GM12878 (cell line): ENCODE data around the gene DIP2B. TPM values are rescaled to one million over a fixed set of nuclear protein-coding genes. Genes with fewer than 3 reads are reported as not detected.

Experiments
- ATAC-seq: fragments of 200-7000 bp; cut with Tn5 transposase; 3 replicates; pipeline ENCODE4 v1.9.1; 2020; ENCODE audit warnings: mild to moderate bottlenecking, moderate library complexity
- BruUV-seq: library from RNA; stranded (reverse); fragments of 400-500 nt; replicated peaks from 2 replicates; lab custom pipeline; 2021; lab: Mats Ljungman, UMichigan
- CTCF ChIA-PET: fragments of 300-600 bp; sonication (Branson Sonifier 250); formaldehyde crosslinking; extraction: SDS; loops from one replicate; lab custom pipeline; 2021; ENCODE audit warnings: inconsistent platforms; lab: Yijun Ruan, JAX
- POLR2A ChIA-PET: fragments of 350-600 bp; formaldehyde crosslinking; extraction: SDS; loops from one replicate; lab custom pipeline; 2021; ENCODE audit warnings: inconsistent platforms; lab: Charles Lee
- RAD21 ChIA-PET: fragments of 300-600 bp; sonication (Branson Sonifier 250); formaldehyde crosslinking; loops from one replicate; lab custom pipeline; 2023; ENCODE audit warnings: antibody characterized with exemption; ENCODE audit not compliant: unreplicated experiment; lab: Charles Lee
- SMC1A ChIA-PET: fragments of 300-600 bp; sonication (Branson Sonifier 250); formaldehyde crosslinking; loops from one replicate; lab custom pipeline; 2023; ENCODE audit not compliant: unreplicated experiment, uncharacterized antibody; lab: Charles Lee
- DNase-seq: peaks from one replicate; pipeline ENCODE4 v3.0.0-alpha.2; 2011; ENCODE audit warnings: low read depth, low spot score
- FAIRE-seq: peaks from 3 replicates; lab custom pipeline; 2011; peaks lifted over from hg19 to GRCh38; lab: Jason Lieb, UNC
- H2AFZ ChIP-seq: 2 replicates; pipeline ENCODE4 v1.6.0; 2011; ENCODE audit warnings: low read depth, low read length, control low read depth; ENCODE audit not compliant: control insufficient read depth
- H3K27ac ChIP-seq: 2 replicates; pipeline ENCODE4 v1.5.1; 2011; ENCODE audit warnings: control low read depth; ENCODE audit not compliant: control insufficient read depth, insufficient read depth
- H3K27me3 ChIP-seq, 2 experiments: replicated peaks in 1 of 2; 2 replicates each; pipeline versions ENCODE4 v1.6.0 to v1.6.1; 2011; ENCODE audit warnings: low read length in 1 of 2; ENCODE audit not compliant: control insufficient read depth in 2 of 2, insufficient read depth in 2 of 2
- H3K36me3 ChIP-seq, 2 experiments: 2 replicates each; pipeline ENCODE4 v1.5.1; 2011; ENCODE audit warnings: low read length in 1 of 2; ENCODE audit not compliant: control insufficient read depth in 2 of 2, insufficient read depth in 2 of 2
- H3K4me1 ChIP-seq: 2 replicates; pipeline ENCODE4 v1.6.1; 2011; ENCODE audit warnings: mild to moderate bottlenecking, low read length, moderate library complexity, mixed read lengths; ENCODE audit not compliant: control insufficient read depth, insufficient read depth
- H3K4me2 ChIP-seq: 2 replicates; pipeline ENCODE4 v1.6.0; 2011; ENCODE audit warnings: control low read depth; ENCODE audit not compliant: control insufficient read depth, insufficient read depth
- H3K4me3 ChIP-seq: fragments of 200-600 bp; sonication (generic); 2 replicates; pipeline ENCODE4 v1.5.1; 2016
- H3K79me2 ChIP-seq: 2 replicates; pipeline ENCODE4 v1.6.0; 2011; ENCODE audit warnings: low read length; ENCODE audit not compliant: control insufficient read depth, insufficient read depth
- H3K9ac ChIP-seq: 2 replicates; pipeline ENCODE4 v1.8.0; 2011; ENCODE audit warnings: low read length, control low read depth, mixed read lengths; ENCODE audit not compliant: control insufficient read depth, insufficient read depth
- H3K9me3 ChIP-seq: replicated peaks from 3 replicates; pipeline ENCODE4 v1.5.1; 2011; ENCODE audit warnings: mild to moderate bottlenecking, low read length; ENCODE audit not compliant: control insufficient read depth, insufficient read depth
- H4K20me1 ChIP-seq: 2 replicates; pipeline ENCODE4 v1.6.0; 2011; ENCODE audit not compliant: control insufficient read depth, insufficient read depth
- CEBPB ChIP-seq, 2 experiments: fragments of 150-350 bp in 1 of 2; IDR thresholded peaks; 2 replicates each; pipeline ENCODE4 v1.6.1; 2012 to 2014; ENCODE audit warnings: low read depth in 2 of 2, low read length in 2 of 2, borderline replicate concordance in 1 of 2, inconsistent platforms in 1 of 2
- KDM1A ChIP-seq: fragments of 200-600 bp; sonication (generic); IDR thresholded peaks from 2 replicates; pipeline ENCODE4 v1.6.1; 2016; ENCODE audit warnings: borderline replicate concordance
- YBX1 ChIP-seq: fragments of 450-650 bp; IDR thresholded peaks from 2 replicates; pipeline ENCODE4 v1.6.1; 2016; ENCODE audit warnings: antibody characterized with exemption
- ZNF24 ChIP-seq: fragments of 450-650 bp; IDR thresholded peaks from 2 replicates; pipeline ENCODE4 v1.6.1; 2017; ENCODE audit warnings: antibody characterized with exemption, mild to moderate bottlenecking
- WGBS: methylation state at CpG from one replicate; pipeline ENCODE4 v1.1.6; 2016; ENCODE audit warnings: low lambda C conversion rate; ENCODE audit not compliant: insufficient replicate concordance, insufficient coverage; ENCODE audit errors: missing lambda C conversion rate; 5-methylcytosine and 5-hydroxymethylcytosine counted together
- in situ Hi-C: fragments of 300-500 bp; cut with MboI; formaldehyde crosslinking; loops from 9 replicates; pipeline ENCODE4 v1.14.3; 2018; ENCODE audit warnings: mixed read lengths
- intact Hi-C: fragments of 100-400 bp; cut with micrococcal nuclease; formaldehyde crosslinking; loops from one replicate; pipeline ENCODE4 v1.14.2; 2022; ENCODE audit not compliant: unreplicated experiment
- polyA plus RNA-seq, 11 experiments: library from polyadenylated mRNA; depleted of rRNA in 4 of 11; unstranded in 6 of 11; stranded (reverse) in 5 of 11; fragments of >200 nt; fragmentation: Nextera tagmentation in 4 of 11; fragmentation: Illumina TruSeq in 1 of 11; extraction: Ambion mirVana in 4 of 11; extraction: Trizol in 1 of 11; gene quantifications; 1 replicate in 1 of 11; 2 replicates in 10 of 11; pipeline versions ENCODE4 v1.2.1 to v1.2.3, GENCODE V29; 2011 to 2016; ENCODE audit warnings: inconsistent platforms in 2 of 11, missing spikeins in 2 of 11, low read depth in 1 of 11
- total RNA-seq, 4 experiments: library from RNA; depleted of rRNA in 3 of 4; stranded (reverse); fragments of >200 nt in 3 of 4; fragmentation: Illumina TruSeq in 1 of 4; extraction: Trizol in 1 of 4; gene quantifications; 2 replicates each; pipeline versions ENCODE4 v1.2.1 to v1.2.3, GENCODE V29; 2013 to 2021
- TF ChIP-seq, protein P1 (sequence below): fragments of 450-650 bp; conservative IDR thresholded peaks from 2 replicates; pipeline ENCODE4 v1.6.1; 2017; ENCODE audit warnings: mild to moderate bottlenecking, moderate library complexity

Gene DIP2B
- total and polyA plus RNA-seq, 10 of the 15 experiments (the other 5 are each of a cell fraction or from before 2014, with no cell fraction given), result 4.5 to 30.0 (median 18.6) TPM

DNA sequence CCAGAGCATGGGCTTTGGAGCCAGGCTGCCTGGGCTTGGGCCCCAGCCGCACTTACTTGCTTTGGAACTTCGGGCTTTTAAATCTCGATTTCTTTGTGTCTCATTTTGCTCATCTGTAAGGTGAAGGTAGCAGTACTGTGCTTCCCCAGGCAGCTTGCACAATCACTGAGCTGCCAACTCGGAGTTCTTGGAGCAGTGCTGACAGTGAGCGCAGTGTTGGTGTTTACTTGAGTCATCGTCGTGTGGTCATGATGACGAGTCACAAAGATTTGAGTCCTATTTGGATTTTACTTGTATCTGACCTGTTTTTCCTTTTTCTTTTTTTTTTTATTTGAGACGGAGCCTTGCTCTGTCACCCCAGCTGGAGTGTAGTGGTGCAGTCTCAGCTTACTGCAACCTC is 227.8 kb downstream of the DIP2B start:
- H3K27me3 ChIP-seq, result no peaks in the 10 kb centered on the region
- ChIA-PET CTCF (interaction anchor here (0.7 kb wide), 1 partner anchor 226 kb away, joined by 3 read pairs; no protein-coding TSS in a partner anchor), RAD21 (no interaction called here), POLR2A (interaction anchor here (0.5 kb wide), 1 partner anchor 187 kb away, joined by 3 read pairs; no protein-coding TSS in a partner anchor), SMC1A (no interaction called here)
- DNase-seq (no peak), FAIRE-seq (no peak), ATAC-seq (no peak)
- H3K4me3 ChIP-seq, result no peak overlapping the region
- H3K36me3 ChIP-seq, result peaks cover 7 to 41% of the 10 kb centered on the region in 2 experiments
- no TSS peak for BruUV-seq
- H3K9ac ChIP-seq, result no peak overlapping the region
- no peaks in the 10 kb centered on the region for H3K4me1 ChIP-seq
- 84% methylated on average over 8 of the region's 9 CpGs for WGBS
- H3K9me3 ChIP-seq, result no peaks in the 10 kb centered on the region
- no peak overlapping the region for H3K4me2 ChIP-seq
- no peaks in the 10 kb centered on the region for H3K79me2 ChIP-seq
- TF ChIP-seq KDM1A, result no peak
- H3K27ac ChIP-seq, result no peak overlapping the region
- H4K20me1 ChIP-seq, result no peaks in the 10 kb centered on the region
- no peak overlapping the region for H2AFZ ChIP-seq
- intact Hi-C loops (no loop called here), in situ Hi-C loops (no loop called here)

DNA sequence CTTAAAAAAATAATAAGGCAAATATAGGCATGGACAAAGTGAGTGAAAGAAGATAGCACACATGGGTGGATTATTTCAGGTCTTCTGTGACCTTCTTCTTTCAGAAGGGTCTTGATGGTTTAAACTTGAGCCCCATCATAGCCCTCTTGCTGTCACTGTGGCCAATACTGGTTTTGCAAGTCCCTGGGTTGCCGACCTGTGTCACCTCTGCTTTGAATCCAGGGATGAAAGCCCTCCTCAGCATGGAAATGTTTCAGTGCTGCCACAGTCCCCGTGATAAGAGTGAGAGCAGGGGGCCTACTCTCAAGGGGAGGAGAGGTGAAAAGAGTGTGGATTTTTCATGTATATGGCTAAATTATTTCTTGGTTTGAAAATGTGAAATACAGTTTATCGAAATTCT is 228.9 kb downstream of the DIP2B start:
- H4K20me1 ChIP-seq, result no peaks in the 10 kb centered on the region
- no peak overlapping the region for H2AFZ ChIP-seq
- SMC1A ChIA-PET, result interaction anchor here (1.4 kb wide), 1 partner anchor 69 kb away, joined by 4 read pairs; no protein-coding TSS in a partner anchor
- no peak for ATAC-seq
- H3K9me3 ChIP-seq, result no peaks in the 10 kb centered on the region
- H3K79me2 ChIP-seq, result no peaks in the 10 kb centered on the region
- H3K9ac ChIP-seq, result no peak overlapping the region
- no peaks in the 10 kb centered on the region for H3K27me3 ChIP-seq
- intact Hi-C loops (loop anchor here (2.0 kb wide), 1 partner anchor 229 kb away; the partner anchor contains the start of gene DIP2B), in situ Hi-C loops (no loop called here)
- H3K27ac ChIP-seq, result no peak overlapping the region
- FAIRE-seq, result no peak
- H3K4me1 ChIP-seq, result no peaks in the 10 kb centered on the region
- no peak for TF ChIP-seq CEBPB (IDR thresholded peaks at IDR 0.05; ENCODE audit: borderline replicate concordance in 1 of 2, low read depth in 2 of 2, low read length in 2 of 2)
- TF ChIP-seq YBX1, result no peak
- TF ChIP-seq, protein P1, sequence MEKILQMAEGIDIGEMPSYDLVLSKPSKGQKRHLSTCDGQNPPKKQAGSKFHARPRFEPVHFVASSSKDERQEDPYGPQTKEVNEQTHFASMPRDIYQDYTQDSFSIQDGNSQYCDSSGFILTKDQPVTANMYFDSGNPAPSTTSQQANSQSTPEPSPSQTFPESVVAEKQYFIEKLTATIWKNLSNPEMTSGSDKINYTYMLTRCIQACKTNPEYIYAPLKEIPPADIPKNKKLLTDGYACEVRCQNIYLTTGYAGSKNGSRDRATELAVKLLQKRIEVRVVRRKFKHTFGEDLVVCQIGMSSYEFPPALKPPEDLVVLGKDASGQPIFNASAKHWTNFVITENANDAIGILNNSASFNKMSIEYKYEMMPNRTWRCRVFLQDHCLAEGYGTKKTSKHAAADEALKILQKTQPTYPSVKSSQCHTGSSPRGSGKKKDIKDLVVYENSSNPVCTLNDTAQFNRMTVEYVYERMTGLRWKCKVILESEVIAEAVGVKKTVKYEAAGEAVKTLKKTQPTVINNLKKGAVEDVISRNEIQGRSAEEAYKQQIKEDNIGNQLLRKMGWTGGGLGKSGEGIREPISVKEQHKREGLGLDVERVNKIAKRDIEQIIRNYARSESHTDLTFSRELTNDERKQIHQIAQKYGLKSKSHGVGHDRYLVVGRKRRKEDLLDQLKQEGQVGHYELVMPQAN, result no peak
- no peak for TF ChIP-seq ZNF24
- TF ChIP-seq, all 136 proteins: peak for 0
- ChIA-PET RAD21 (interaction anchor here (1.2 kb wide), 1 partner anchor 229 kb away, joined by 3 read pairs; the partner anchor contains the start of gene DIP2B), POLR2A (no interaction called here), CTCF (interaction anchor here (1.0 to 1.2 kb wide), 2 partner anchors 8 to 228 kb away, joined by 4 read pairs; no protein-coding TSS in a partner anchor)
- H3K36me3 ChIP-seq, result peaks cover 4 to 38% of the 10 kb centered on the region in 2 experiments
- no peak overlapping the region for H3K4me3 ChIP-seq
- H3K4me2 ChIP-seq, result no peak overlapping the region
- WGBS, result 100% methylated on average over 3 of the region's 3 CpGs
- BruUV-seq, result no TSS peak
- no peak for DNase-seq
